H1 (cell line): ENCODE results near the gene RNPS1. TPM values are rescaled to one million over a fixed set of nuclear protein-coding genes. Genes with fewer than 3 reads are reported as not detected.

Experiments used
- CTCF ChIA-PET: fragments of 300-600 bp; sonication (Branson Sonifier 250); formaldehyde crosslinking; loops from one replicate; lab custom pipeline; 2021; ENCODE audit not compliant: partially characterized antibody; lab: Charles Lee
- POLR2A ChIA-PET: fragments of 300-600 bp; sonication (Branson Sonifier 250); formaldehyde crosslinking; loops from one replicate; lab custom pipeline; 2021; ENCODE audit warnings: inconsistent platforms; ENCODE audit not compliant: partially characterized antibody; lab: Charles Lee
- DNase-seq, 2 experiments: peaks; one replicate each; pipeline versions ENCODE4 v3.0.0 to v3.0.0-alpha.2; 2010 to 2022; ENCODE audit warnings: low spot score in 2 of 2, low read depth in 1 of 2, mixed read lengths in 1 of 2
- FAIRE-seq: peaks from 2 replicates; lab custom pipeline; 2011; peaks lifted over from hg19 to GRCh38; lab: Jason Lieb, UNC
- H2AFZ ChIP-seq: 2 replicates; pipeline ENCODE4 v1.8.1; 2012; ENCODE audit warnings: low read length, inconsistent platforms
- H2AK5ac ChIP-seq: 2 replicates; pipeline ENCODE4 v1.6.1; 2013; ENCODE audit warnings: low read depth, low read length
- H2BK120ac ChIP-seq: replicated peaks from 2 replicates; pipeline ENCODE3; 2013; ENCODE audit warnings: low read depth, low read length, inconsistent platforms
- H2BK12ac ChIP-seq: 2 replicates; pipeline ENCODE4 v1.6.1; 2013; ENCODE audit warnings: low read depth, low read length
- H2BK15ac ChIP-seq: 2 replicates; pipeline ENCODE4 v1.6.1; 2013; ENCODE audit warnings: low read length
- H2BK20ac ChIP-seq: 2 replicates; pipeline ENCODE4 v1.6.1; 2013; ENCODE audit warnings: low read length
- H2BK5ac ChIP-seq: 2 replicates; pipeline ENCODE4 v1.6.1; 2013; ENCODE audit warnings: low read depth, low read length
- H3K14ac ChIP-seq: 2 replicates; pipeline ENCODE4 v1.6.1; 2013; ENCODE audit warnings: inconsistent platforms; ENCODE audit not compliant: insufficient read length
- H3K18ac ChIP-seq: 2 replicates; pipeline ENCODE4 v1.6.1; 2013; ENCODE audit warnings: low read length; ENCODE audit errors: extremely low read depth
- H3K23ac ChIP-seq: 2 replicates; pipeline ENCODE4 v1.6.1; 2013; ENCODE audit warnings: inconsistent platforms; ENCODE audit not compliant: insufficient read length
- H3K23me2 ChIP-seq: 2 replicates; pipeline ENCODE4 v1.6.1; 2013; ENCODE audit warnings: low read depth, low read length
- H3K27ac ChIP-seq: 2 replicates; pipeline ENCODE4 v1.6.1; 2011; ENCODE audit warnings: low read depth, low read length, inconsistent platforms
- H3K27me3 ChIP-seq, 4 experiments: replicated peaks in 1 of 4; 1 replicate in 1 of 4; 2 replicates in 3 of 4; pipeline versions ENCODE4 v1.6.1 to v1.8.1; 2011 to 2013; ENCODE audit warnings: low read length in 3 of 4, mild to moderate bottlenecking in 3 of 4, inconsistent platforms in 2 of 4, mixed read lengths in 2 of 4, moderate library complexity in 1 of 4; ENCODE audit not compliant: control insufficient read depth in 3 of 4, insufficient read depth in 3 of 4; ENCODE audit errors: extremely low read depth in 1 of 4
- H3K36me3 ChIP-seq, 4 experiments: 2 replicates each; pipeline versions ENCODE4 v1.6.1 to v1.8.1; 2011 to 2013; ENCODE audit warnings: mild to moderate bottlenecking in 4 of 4, low read length in 3 of 4, moderate library complexity in 2 of 4, control low read depth in 1 of 4, inconsistent platforms in 1 of 4; ENCODE audit not compliant: insufficient read depth in 4 of 4, control insufficient read depth in 2 of 4
- H3K4ac ChIP-seq: replicated peaks from 2 replicates; pipeline ENCODE3; 2013; ENCODE audit warnings: low read length, low read depth, mixed read lengths, inconsistent platforms; ENCODE audit not compliant: insufficient read length
- H3K4me1 ChIP-seq, 4 experiments: replicated peaks in 1 of 4; 1 replicate in 1 of 4; 2 replicates in 3 of 4; pipeline versions ENCODE4 v1.6.1 to v1.8.1; 2011 to 2013; ENCODE audit warnings: low read length in 3 of 4, inconsistent platforms in 2 of 4, mixed read lengths in 1 of 4; ENCODE audit not compliant: insufficient read depth in 4 of 4, control insufficient read depth in 3 of 4
- H3K4me2 ChIP-seq, 2 experiments: 2 replicates each; pipeline versions ENCODE4 v1.6.1 to v1.8.1; 2011 to 2013; ENCODE audit warnings: low read depth in 2 of 2, low read length in 2 of 2, control low read depth in 1 of 2, inconsistent platforms in 1 of 2, mild to moderate bottlenecking in 1 of 2; ENCODE audit not compliant: insufficient read depth in 1 of 2
- H3K4me3 ChIP-seq, 4 experiments: fragments of 200-600, 300-600 bp in 1 of 4; sonication (generic), shearing (Covaris generic), sonication (Bioruptor Twin) in 1 of 4; 2 replicates each; pipeline versions ENCODE4 v1.5.1 to v1.8.1; 2011 to 2016; ENCODE audit warnings: low read length in 4 of 4, low read depth in 3 of 4, control low read depth in 2 of 4, inconsistent platforms in 2 of 4, mild to moderate bottlenecking in 2 of 4, mixed read lengths in 1 of 4, moderate library complexity in 1 of 4; ENCODE audit not compliant: insufficient read depth in 2 of 4; ENCODE audit errors: extremely low read depth in 1 of 4
- H3K56ac ChIP-seq: replicated peaks from 2 replicates; pipeline ENCODE3; 2013; ENCODE audit warnings: low read depth, mild to moderate bottlenecking, mixed read lengths, low read length, inconsistent platforms; ENCODE audit not compliant: insufficient read length
- H3K79me1 ChIP-seq: 2 replicates; pipeline ENCODE4 v1.6.1; 2013; ENCODE audit warnings: low read depth, low read length, control low read depth
- H3K79me2 ChIP-seq, 2 experiments: 2 replicates each; pipeline versions ENCODE4 v1.6.1 to v1.8.1; 2012 to 2013; ENCODE audit warnings: low read length in 2 of 2, mild to moderate bottlenecking in 2 of 2, inconsistent platforms in 1 of 2; ENCODE audit not compliant: insufficient read depth in 2 of 2, control insufficient read depth in 1 of 2
- H3K9ac ChIP-seq, 4 experiments: replicated peaks in 1 of 4; 1 replicate in 1 of 4; 2 replicates in 3 of 4; pipeline versions ENCODE4 v1.6.1 to v1.8.1; 2011 to 2013; ENCODE audit warnings: low read depth in 3 of 4, low read length in 3 of 4, control low read depth in 2 of 4, mild to moderate bottlenecking in 2 of 4, moderate library complexity in 2 of 4, inconsistent platforms in 1 of 4; ENCODE audit errors: extremely low read depth in 1 of 4
- H3K9me3 ChIP-seq, 2 experiments: 2 replicates each; pipeline versions ENCODE4 v1.6.1 to v1.8.1; 2012 to 2013; ENCODE audit warnings: mild to moderate bottlenecking in 2 of 2, moderate library complexity in 2 of 2, control low read depth in 1 of 2, inconsistent platforms in 1 of 2, low read depth in 1 of 2, low read length in 1 of 2, mixed read lengths in 1 of 2; ENCODE audit not compliant: insufficient read depth in 2 of 2
- H4K20me1 ChIP-seq, 2 experiments: replicated peaks in 1 of 2; 2 replicates each; pipeline versions ENCODE3 to v1.8.1; 2011 to 2013; ENCODE audit warnings: inconsistent platforms in 2 of 2, low read length in 2 of 2, mild to moderate bottlenecking in 1 of 2; ENCODE audit not compliant: insufficient read depth in 2 of 2, control insufficient read depth in 1 of 2
- H4K5ac ChIP-seq: 2 replicates; pipeline ENCODE4 v1.6.1; 2013; ENCODE audit warnings: low read length, low read depth, mixed read lengths, inconsistent platforms; ENCODE audit not compliant: insufficient read length
- H4K8ac ChIP-seq: 2 replicates; pipeline ENCODE4 v1.8.0; 2013; ENCODE audit warnings: mild to moderate bottlenecking, moderate library complexity, low read length, inconsistent platforms; ENCODE audit not compliant: insufficient read depth; ENCODE audit errors: extremely low read depth
- H4K91ac ChIP-seq: replicated peaks from 2 replicates; pipeline ENCODE3; 2013; ENCODE audit warnings: low read length, mixed read lengths, inconsistent platforms; ENCODE audit not compliant: insufficient read length
- HDAC2 ChIP-seq, 2 experiments: fragments of 300-600 bp in 1 of 2; sonication (generic) in 1 of 2; IDR thresholded peaks; 2 replicates each; pipeline ENCODE4 v1.6.1; 2011 to 2012; ENCODE audit warnings: low read depth in 2 of 2, low read length in 2 of 2, mild to moderate bottlenecking in 2 of 2, moderate library complexity in 2 of 2, borderline replicate concordance in 1 of 2, inconsistent platforms in 1 of 2
- KDM4A ChIP-seq: IDR thresholded peaks from one replicate; pipeline ENCODE4 v1.7.1; 2012; ENCODE audit warnings: low read depth, mild to moderate bottlenecking, moderate library complexity, low read length, inconsistent platforms; ENCODE audit not compliant: severe bottlenecking
- POLR2AphosphoS5 ChIP-seq: IDR thresholded peaks from 2 replicates; pipeline ENCODE4 v1.6.1; 2011; ENCODE audit warnings: low read depth, low read length
- WGBS, 2 experiments: shearing (Covaris generic) in 1 of 2; methylation state at CpG; one replicate each; pipeline versions ENCODE4 v1.1.6 to v1.1.7; 2013 to 2015; ENCODE audit warnings: low lambda C conversion rate in 2 of 2, mixed read lengths in 2 of 2, inconsistent platforms in 1 of 2, low coverage in 1 of 2, missing lambda C conversion rate in 1 of 2; ENCODE audit not compliant: insufficient replicate concordance in 2 of 2, insufficient coverage in 1 of 2, insufficient read length in 1 of 2; ENCODE audit errors: extremely low coverage in 1 of 2, missing lambda C conversion rate in 1 of 2; 5-methylcytosine and 5-hydroxymethylcytosine counted together
- polyA plus RNA-seq, 7 experiments: library from polyadenylated mRNA; depleted of rRNA in 3 of 7; stranded (reverse) in 5 of 7; unstranded in 2 of 7; fragments of >200 nt in 5 of 7; fragments of 200-250 nt in 2 of 7; gene quantifications; 1 replicate in 5 of 7; 2 replicates in 1 of 7; 4 replicates in 1 of 7; pipeline versions ENCODE4 v1.2.1 to v1.2.3, GENCODE V29; 2011 to 2013; ENCODE audit warnings: missing spikeins in 2 of 7, mixed read lengths in 2 of 7
- total RNA-seq: library from RNA; stranded (reverse); fragmentation: NEBNext Ultra II Directional; extraction: Animal tissue kit (Norgen Biotek cat#: 25700); gene quantifications from 2 replicates; pipeline ENCODE4 v1.2.1, GENCODE V29; 2021

The RNPS1 gene
- total and polyA plus RNA-seq, 2 of the 8 experiments (the other 6 are each of a cell fraction or from before 2014, with no cell fraction given): 330 to 350 TPM

GRCh38 chr16:2250652-2251295, 17.2 kb downstream of the RNPS1 start:
- peak overlapping the region; percentile 68 to 95 (median 79) for H3K9ac ChIP-seq
- ChIA-PET POLR2A (interaction anchor here (0.5 to 13.9 kb wide), 30 partner anchors 11 to 659 kb away, joined by 3 to 228 read pairs (median 4); partner anchors contain the start of genes CEMP1, DNASE1L2, E4F1 and NTHL1), CTCF (interaction anchor here (0.5 to 2.6 kb wide), 12 partner anchors 12 to 695 kb away, joined by 3 to 26 read pairs (median 4); no protein-coding TSS in a partner anchor)
- no peak overlapping the region for H2AFZ ChIP-seq
- H4K20me1 ChIP-seq: peaks cover 6 to 15% of the 10 kb centered on the region in 2 experiments
- no peak overlapping the region for H2BK15ac ChIP-seq
- peak overlapping the region; percentile 96 for H4K8ac ChIP-seq
- H3K79me1 ChIP-seq: peaks cover 4% of the 10 kb centered on the region; the same call in 1 of the 2 replicates
- no peak overlapping the region for H3K23ac ChIP-seq
- no peak overlapping the region for H4K91ac ChIP-seq
- H3K18ac ChIP-seq: peak overlapping the region; percentile 9
- H3K23me2 ChIP-seq: peaks cover 3% of the 10 kb centered on the region; the same call in 1 of the 2 replicates
- H3K27ac ChIP-seq: peak overlapping the region; percentile 86; the same call in 1 of the 2 replicates
- WGBS, 2 experiments: 11% methylated on average over 28 of the region's 35 CpGs; no CpG with 5 or more reads in 1 of the 2 experiments
- peaks cover 19 to 46% (median 34%) of the 10 kb centered on the region in 4 experiments for H3K36me3 ChIP-seq
- no peak overlapping the region for H2BK120ac ChIP-seq
- H2BK5ac ChIP-seq: peak overlapping the region; percentile 49; the same call in 1 of the 2 replicates
- H3K27me3 ChIP-seq: no peaks in the 10 kb centered on the region
- H4K5ac ChIP-seq: peak overlapping the region; percentile 7
- no peak overlapping the region for H3K14ac ChIP-seq
- peak overlapping the region; percentile 42 for H3K56ac ChIP-seq
- no peak for FAIRE-seq
- no peak overlapping the region for H2AK5ac ChIP-seq
- peak overlapping the region; percentile 76 to 95 (median 83) for H3K4me3 ChIP-seq
- no peak overlapping the region for H3K4ac ChIP-seq
- no peak overlapping the region for H2BK20ac ChIP-seq
- H2BK12ac ChIP-seq: 0 out of 2 replicates have a peak overlapping the region, but pooled peaks have one; percentile 14
- H3K4me2 ChIP-seq: peak overlapping the region; percentile 63 to 84
- H3K79me2 ChIP-seq: peaks cover 0 to 23% of the 10 kb centered on the region in 2 experiments; a peak in 2 of 4 replicates
- no peak for DNase-seq
- no peaks in the 10 kb centered on the region for H3K9me3 ChIP-seq
- peaks cover 4 to 6% (median 5%) of the 10 kb centered on the region in 4 experiments; a peak in 6 of 7 replicates for H3K4me1 ChIP-seq
- 0 out of 2 replicates have a peak, but pooled peaks have one; percentile 4 for TF ChIP-seq POLR2AphosphoS5
- TF ChIP-seq HDAC2 (IDR thresholded peaks at IDR 0.05; ENCODE audit: borderline replicate concordance in 1 of 2, low read depth in 2 of 2, low read length in 2 of 2): no peak
- TF ChIP-seq KDM4A: peak; percentile 51
- TF ChIP-seq, all 59 proteins: peak for 2
